Measurements from ENCODE around the gene TLX2. TPM values are rescaled to one million over a fixed set of nuclear protein-coding genes. Genes with fewer than 3 reads are reported as not detected.

The TLX2 gene
- total and polyA plus RNA-seq, 2 of the 13 experiments (the other 11 are each of a cell fraction or from before 2014, with no cell fraction given), result 0.05 to 0.20 TPM

DNA sequence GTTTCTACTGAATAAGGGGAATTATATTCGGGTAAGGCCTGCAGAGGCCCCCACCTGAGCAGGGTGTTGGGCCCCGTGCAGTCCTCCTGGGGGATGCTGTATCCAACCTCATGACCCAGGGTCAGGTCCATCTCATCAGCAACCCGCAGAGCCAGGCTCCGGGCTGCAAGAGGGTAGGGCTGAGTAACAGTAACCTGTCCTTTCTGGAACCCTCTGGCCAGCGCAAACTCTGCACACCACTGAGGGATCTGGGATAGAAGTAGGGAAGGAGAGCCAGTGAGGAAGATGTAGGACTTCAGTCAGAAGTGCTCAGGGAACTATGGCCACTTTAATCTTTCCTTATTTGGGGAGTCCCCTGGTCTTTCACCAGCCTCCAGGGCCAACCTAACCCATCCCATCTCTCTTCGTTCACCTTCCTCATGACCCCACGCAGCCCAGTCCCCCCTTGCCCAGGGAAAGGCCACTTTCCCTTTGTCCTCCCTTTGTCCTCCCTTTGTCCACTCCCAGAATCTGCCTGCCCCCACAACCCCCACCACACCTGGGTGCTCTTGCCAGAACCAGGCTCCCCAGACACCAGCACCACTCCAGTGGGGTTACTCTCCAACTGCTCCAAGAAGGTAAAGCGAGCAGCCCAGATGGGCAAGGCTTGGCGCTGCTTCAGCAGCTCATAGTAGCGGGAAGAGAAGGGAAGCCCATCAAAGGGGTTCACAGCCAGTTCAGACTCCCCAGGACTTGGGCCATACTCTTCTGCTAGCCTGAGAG, 10.9 kb downstream of the TLX2 start (continued):
- TF ChIP-seq PTBP1 (IDR thresholded peaks at IDR 0.05; ENCODE audit: low read depth, low read length, poor library complexity, severe bottlenecking) (no peak), KMT2A (CRISPR knock-in tag; IDR thresholded peaks at IDR 0.05) (no peak), NFE2L2 (IDR thresholded peaks at IDR 0.05; ENCODE audit: low read length) (no peak), ZNF333 (CRISPR knock-in tag; IDR thresholded peaks at IDR 0.05; ENCODE audit: borderline replicate concordance) (0 out of 2 replicates have a peak, but pooled peaks have one; percentile 34), ZNF674 (CRISPR knock-in tag; IDR thresholded peaks at IDR 0.05; ENCODE audit: low read depth) (no peak), SAP130 (CRISPR knock-in tag; IDR thresholded peaks at IDR 0.05; ENCODE audit: low read depth) (no peak), ZNF484 (CRISPR knock-in tag; IDR thresholded peaks at IDR 0.05; ENCODE audit: borderline replicate concordance, low read depth) (no peak), ZNF709 (CRISPR knock-in tag; IDR thresholded peaks at IDR 0.05) (0 out of 2 replicates have a peak, but pooled peaks have one; percentile 54), CHCHD3 (CRISPR knock-in tag; IDR thresholded peaks at IDR 0.05) (no peak), TP53 (CRISPR knock-in tag; conservative IDR thresholded peaks at IDR 0.05) (no peak), ZNF17 (CRISPR knock-in tag; IDR thresholded peaks at IDR 0.05) (no peak), KMT2B (CRISPR knock-in tag; IDR thresholded peaks at IDR 0.05) (no peak), ZNF703 (CRISPR knock-in tag; IDR thresholded peaks at IDR 0.05; ENCODE audit: borderline replicate concordance) (no peak), SYNCRIP (IDR thresholded peaks at IDR 0.05; ENCODE audit: insufficient read depth, low read depth, low read length) (no peak), SNAPC2 (CRISPR knock-in tag; IDR thresholded peaks at IDR 0.05) (0 out of 2 replicates have a peak, but pooled peaks have one; percentile 37), ZNF331 (CRISPR knock-in tag; IDR thresholded peaks at IDR 0.05) (no peak), MXI1 (IDR thresholded peaks at IDR 0.05; ENCODE audit: borderline replicate concordance, low read depth, low read length) (no peak)
- TF ChIP-seq, protein P1, sequence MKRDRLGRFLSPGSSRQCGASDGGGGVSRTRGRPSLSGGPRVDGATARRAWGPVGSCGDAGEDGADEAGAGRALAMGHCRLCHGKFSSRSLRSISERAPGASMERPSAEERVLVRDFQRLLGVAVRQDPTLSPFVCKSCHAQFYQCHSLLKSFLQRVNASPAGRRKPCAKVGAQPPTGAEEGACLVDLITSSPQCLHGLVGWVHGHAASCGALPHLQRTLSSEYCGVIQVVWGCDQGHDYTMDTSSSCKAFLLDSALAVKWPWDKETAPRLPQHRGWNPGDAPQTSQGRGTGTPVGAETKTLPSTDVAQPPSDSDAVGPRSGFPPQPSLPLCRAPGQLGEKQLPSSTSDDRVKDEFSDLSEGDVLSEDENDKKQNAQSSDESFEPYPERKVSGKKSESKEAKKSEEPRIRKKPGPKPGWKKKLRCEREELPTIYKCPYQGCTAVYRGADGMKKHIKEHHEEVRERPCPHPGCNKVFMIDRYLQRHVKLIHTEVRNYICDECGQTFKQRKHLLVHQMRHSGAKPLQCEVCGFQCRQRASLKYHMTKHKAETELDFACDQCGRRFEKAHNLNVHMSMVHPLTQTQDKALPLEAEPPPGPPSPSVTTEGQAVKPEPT (CRISPR knock-in tag; IDR thresholded peaks at IDR 0.05; ENCODE audit: low read depth), result peak; percentile 77; the same call in 1 of the 2 replicates
- TF ChIP-seq, protein P2, sequence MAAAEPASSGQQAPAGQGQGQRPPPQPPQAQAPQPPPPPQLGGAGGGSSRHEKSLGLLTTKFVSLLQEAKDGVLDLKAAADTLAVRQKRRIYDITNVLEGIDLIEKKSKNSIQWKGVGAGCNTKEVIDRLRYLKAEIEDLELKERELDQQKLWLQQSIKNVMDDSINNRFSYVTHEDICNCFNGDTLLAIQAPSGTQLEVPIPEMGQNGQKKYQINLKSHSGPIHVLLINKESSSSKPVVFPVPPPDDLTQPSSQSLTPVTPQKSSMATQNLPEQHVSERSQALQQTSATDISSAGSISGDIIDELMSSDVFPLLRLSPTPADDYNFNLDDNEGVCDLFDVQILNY (CRISPR knock-in tag; conservative IDR thresholded peaks at IDR 0.05), result no peak
- TF ChIP-seq, protein P3, sequence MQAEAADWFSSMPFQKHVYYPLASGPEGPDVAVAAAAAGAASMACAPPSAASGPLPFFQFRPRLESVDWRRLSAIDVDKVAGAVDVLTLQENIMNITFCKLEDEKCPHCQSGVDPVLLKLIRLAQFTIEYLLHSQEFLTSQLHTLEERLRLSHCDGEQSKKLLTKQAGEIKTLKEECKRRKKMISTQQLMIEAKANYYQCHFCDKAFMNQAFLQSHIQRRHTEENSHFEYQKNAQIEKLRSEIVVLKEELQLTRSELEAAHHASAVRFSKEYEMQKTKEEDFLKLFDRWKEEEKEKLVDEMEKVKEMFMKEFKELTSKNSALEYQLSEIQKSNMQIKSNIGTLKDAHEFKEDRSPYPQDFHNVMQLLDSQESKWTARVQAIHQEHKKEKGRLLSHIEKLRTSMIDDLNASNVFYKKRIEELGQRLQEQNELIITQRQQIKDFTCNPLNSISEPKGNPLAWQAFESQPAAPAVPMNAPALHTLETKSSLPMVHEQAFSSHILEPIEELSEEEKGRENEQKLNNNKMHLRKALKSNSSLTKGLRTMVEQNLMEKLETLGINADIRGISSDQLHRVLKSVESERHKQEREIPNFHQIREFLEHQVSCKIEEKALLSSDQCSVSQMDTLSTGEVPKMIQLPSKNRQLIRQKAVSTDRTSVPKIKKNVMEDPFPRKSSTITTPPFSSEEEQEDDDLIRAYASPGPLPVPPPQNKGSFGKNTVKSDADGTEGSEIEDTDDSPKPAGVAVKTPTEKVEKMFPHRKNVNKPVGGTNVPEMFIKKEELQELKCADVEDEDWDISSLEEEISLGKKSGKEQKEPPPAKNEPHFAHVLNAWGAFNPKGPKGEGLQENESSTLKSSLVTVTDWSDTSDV (CRISPR knock-in tag; IDR thresholded peaks at IDR 0.05), result peak; percentile 42; the same call in 1 of the 2 replicates
- TF ChIP-seq, protein P4, sequence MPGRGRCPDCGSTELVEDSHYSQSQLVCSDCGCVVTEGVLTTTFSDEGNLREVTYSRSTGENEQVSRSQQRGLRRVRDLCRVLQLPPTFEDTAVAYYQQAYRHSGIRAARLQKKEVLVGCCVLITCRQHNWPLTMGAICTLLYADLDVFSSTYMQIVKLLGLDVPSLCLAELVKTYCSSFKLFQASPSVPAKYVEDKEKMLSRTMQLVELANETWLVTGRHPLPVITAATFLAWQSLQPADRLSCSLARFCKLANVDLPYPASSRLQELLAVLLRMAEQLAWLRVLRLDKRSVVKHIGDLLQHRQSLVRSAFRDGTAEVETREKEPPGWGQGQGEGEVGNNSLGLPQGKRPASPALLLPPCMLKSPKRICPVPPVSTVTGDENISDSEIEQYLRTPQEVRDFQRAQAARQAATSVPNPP (CRISPR knock-in tag; IDR thresholded peaks at IDR 0.05), result 0 out of 2 replicates have a peak, but pooled peaks have one; percentile 31
- TF ChIP-seq, protein P5, sequence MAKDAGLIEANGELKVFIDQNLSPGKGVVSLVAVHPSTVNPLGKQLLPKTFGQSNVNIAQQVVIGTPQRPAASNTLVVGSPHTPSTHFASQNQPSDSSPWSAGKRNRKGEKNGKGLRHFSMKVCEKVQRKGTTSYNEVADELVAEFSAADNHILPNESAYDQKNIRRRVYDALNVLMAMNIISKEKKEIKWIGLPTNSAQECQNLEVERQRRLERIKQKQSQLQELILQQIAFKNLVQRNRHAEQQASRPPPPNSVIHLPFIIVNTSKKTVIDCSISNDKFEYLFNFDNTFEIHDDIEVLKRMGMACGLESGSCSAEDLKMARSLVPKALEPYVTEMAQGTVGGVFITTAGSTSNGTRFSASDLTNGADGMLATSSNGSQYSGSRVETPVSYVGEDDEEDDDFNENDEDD (CRISPR knock-in tag; IDR thresholded peaks at IDR 0.05; ENCODE audit: borderline replicate concordance), result no peak

All from HepG2 (cell line).